Bronchial epithelial cell (primary cell): ENCODE data around the gene B4GALT5. TPM values are rescaled to one million over a fixed set of nuclear protein-coding genes. Genes with fewer than 3 reads are reported as not detected.

Experiments
- DNase-seq: peaks from one replicate; pipeline ENCODE4 v3.0.0-alpha.2; 2010; ENCODE audit warnings: low read depth
- FAIRE-seq: peaks from 2 replicates; lab custom pipeline; 2011; peaks lifted over from hg19 to GRCh38; lab: Jason Lieb, UNC
- H3K27me3 ChIP-seq: 2 replicates; pipeline ENCODE4 v1.5.1; 2011; ENCODE audit warnings: low read length; ENCODE audit not compliant: control insufficient read depth, insufficient read depth
- H3K36me3 ChIP-seq: 2 replicates; pipeline ENCODE4 v1.5.1; 2011; ENCODE audit warnings: low read length; ENCODE audit not compliant: control insufficient read depth, insufficient read depth
- H3K4me3 ChIP-seq: 2 replicates; pipeline ENCODE4 v1.5.1; 2011; ENCODE audit warnings: mild to moderate bottlenecking, low read depth, low read length, control low read depth
- CTCF ChIP-seq: IDR thresholded peaks from 2 replicates; pipeline ENCODE4 v1.5.1; 2011; ENCODE audit warnings: mild to moderate bottlenecking, moderate library complexity, low read length, control low read depth, inconsistent platforms; ENCODE audit not compliant: insufficient read depth, severe bottlenecking
- total RNA-seq: library from RNA; depleted of rRNA; stranded (reverse); fragments of >200 nt; gene quantifications from 2 replicates; pipeline ENCODE4 v1.2.1, GENCODE V29; 2014

Gene B4GALT5
- total RNA-seq, 1 donor from 2014 or later, result 9.7 TPM

GRCh38 chr20:49589747-49590146 is 123.9 kb downstream of the B4GALT5 start:
- peaks cover 4% of the 10 kb centered on the region for H3K27me3 ChIP-seq
- no peak for DNase-seq
- FAIRE-seq, result no peak
- H3K36me3 ChIP-seq, result no peaks in the 10 kb centered on the region
- H3K4me3 ChIP-seq, result no peak overlapping the region
- TF ChIP-seq CTCF, result no peak

DNA sequence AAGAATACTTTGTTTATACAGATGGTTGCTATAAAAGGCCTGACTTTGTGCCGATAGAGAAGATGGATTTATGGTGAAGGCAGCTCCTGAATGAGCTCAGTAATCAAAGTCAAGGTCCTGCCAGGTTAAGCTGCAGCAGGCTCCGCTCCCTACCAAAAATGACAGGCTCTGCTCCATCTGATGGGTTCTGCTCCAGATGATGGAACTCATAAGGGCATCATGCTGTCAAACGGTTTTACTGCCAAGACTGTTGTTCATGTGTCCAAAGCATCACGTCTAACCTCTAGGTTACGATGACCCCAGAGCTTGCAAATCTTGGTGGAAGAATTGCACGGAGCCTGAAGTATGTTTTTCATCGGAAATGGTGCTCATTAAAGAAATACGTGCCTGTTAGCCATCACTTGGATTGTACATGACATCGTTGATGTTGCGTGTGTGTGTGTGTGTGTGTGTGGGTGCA is 126.5 kb downstream of the B4GALT5 start:
- no peak for DNase-seq
- no peak overlapping the region for H3K4me3 ChIP-seq
- FAIRE-seq, result no peak
- TF ChIP-seq CTCF, result no peak
- no peaks in the 10 kb centered on the region for H3K36me3 ChIP-seq
- H3K27me3 ChIP-seq, result peaks cover 3% of the 10 kb centered on the region

DNA sequence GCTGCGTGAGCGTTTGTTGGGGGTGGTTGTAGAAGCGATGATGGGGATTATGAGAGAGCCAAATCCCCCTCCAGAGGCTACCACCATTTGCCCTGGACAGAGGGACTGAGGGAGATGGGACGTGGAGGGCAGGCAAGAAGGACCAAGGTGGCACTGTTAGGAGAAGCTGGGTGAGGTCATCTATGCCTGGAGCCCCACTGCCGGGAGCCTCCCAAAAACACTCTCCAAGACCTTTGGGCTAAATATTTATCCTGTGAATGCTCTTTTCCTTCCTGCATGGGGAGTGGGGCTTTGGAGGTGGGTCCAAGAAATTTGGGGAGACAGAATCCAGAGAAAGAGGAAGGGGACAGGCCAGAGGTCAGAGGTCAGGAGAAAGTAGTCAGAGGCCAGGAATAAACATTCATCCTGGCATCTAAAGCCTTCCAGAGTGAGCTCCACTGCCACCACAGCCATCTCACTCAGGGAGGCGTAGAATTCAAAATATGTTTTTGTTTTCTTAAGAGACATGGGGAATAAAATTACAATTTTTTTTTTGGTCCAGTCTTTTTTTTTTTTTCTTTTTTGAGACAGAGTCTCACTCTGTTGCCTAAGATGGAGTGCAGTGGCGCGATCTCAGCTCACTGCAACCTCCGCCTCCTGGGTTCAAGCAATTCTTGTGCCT is 128.0 kb downstream of the B4GALT5 start:
- H3K4me3 ChIP-seq, result no peak overlapping the region
- H3K36me3 ChIP-seq, result no peaks in the 10 kb centered on the region
- FAIRE-seq, result no peak
- no peak for DNase-seq
- TF ChIP-seq CTCF, result no peak
- peaks cover 3% of the 10 kb centered on the region for H3K27me3 ChIP-seq

- Histone ChIP-seq H3K4me3 (no peak overlapping the region), H3K36me3 (no peaks in the 10 kb centered on the region), H3K27me3 (peaks cover 3% of the 10 kb centered on the region)
- FAIRE-seq, result no peak
- no peak for DNase-seq
- TF ChIP-seq CTCF, result no peak
Measured at GRCh38 chr20:49584418-49585382, 129.0 kb downstream of the B4GALT5 start.

- no peak for FAIRE-seq
- peak; percentile 18 for DNase-seq
- Histone ChIP-seq H3K27me3 (peaks cover 6% of the 10 kb centered on the region), H3K4me3 (no peak overlapping the region), H3K36me3 (no peaks in the 10 kb centered on the region)
- peak; percentile 2 for TF ChIP-seq CTCF
Measured at GRCh38 chr20:49583669-49584417, 129.8 kb downstream of the B4GALT5 start.
